Measurements from ENCODE around the gene MCTP1. TPM values are rescaled to one million over a fixed set of nuclear protein-coding genes. Genes with fewer than 3 reads are reported as not detected.

MCTP1 gene
- total and polyA plus RNA-seq, 2 donors from 2014 or later: 1.4 to 19.3 TPM

- Histone ChIP-seq H3K4me1 (ENCODE audit: control insufficient read depth in 2 of 3, insufficient read depth in 2 of 3, low read depth in 1 of 3, low read length in 3 of 3) (no peaks in the 10 kb centered on the region), H3K27me3 (ENCODE audit: control insufficient read depth, insufficient read depth, low read length) (no peaks in the 10 kb centered on the region), H3K27ac (ENCODE audit: low read depth in 2 of 2, low read length in 2 of 2) (no peak overlapping the region), H3K4me3 (ENCODE audit: low read length in 3 of 3) (no peak overlapping the region), H3K9me3 (ENCODE audit: control insufficient read depth in 2 of 3, insufficient read depth in 1 of 3, low read length in 3 of 3) (no peaks in the 10 kb centered on the region), H3K36me3 (ENCODE audit: control insufficient read depth in 2 of 3, insufficient read depth in 3 of 3, low read length in 3 of 3) (peaks cover 0 to 2% (median 0%) of the 10 kb centered on the region in 3 donors), H3K9ac (ENCODE audit: low read length in 3 of 3) (no peak overlapping the region)
- TF ChIP-seq CTCF (IDR thresholded peaks at IDR 0.05; ENCODE audit: borderline replicate concordance, extremely low read depth, insufficient read depth): no peak
- FAIRE-seq (no peak), DNase-seq (no peak)
- intact Hi-C loops (cut with DNase I): no loop called here
Measured at GRCh38 chr5:94709277-94709676, 575.6 kb downstream of the MCTP1 start.

GRCh38 chr5:94707359-94707758 lies 577.5 kb downstream of the MCTP1 start:
- Histone ChIP-seq H3K27ac (ENCODE audit: low read depth in 2 of 2, low read length in 2 of 2) (no peak overlapping the region), H3K36me3 (ENCODE audit: control insufficient read depth in 2 of 3, insufficient read depth in 3 of 3, low read length in 3 of 3) (peaks cover 0 to 2% (median 0%) of the 10 kb centered on the region in 3 donors), H3K9me3 (ENCODE audit: control insufficient read depth in 2 of 3, insufficient read depth in 1 of 3, low read length in 3 of 3) (no peaks in the 10 kb centered on the region), H3K9ac (ENCODE audit: low read length in 3 of 3) (no peak overlapping the region), H3K4me1 (ENCODE audit: control insufficient read depth in 2 of 3, insufficient read depth in 2 of 3, low read depth in 1 of 3, low read length in 3 of 3) (no peaks in the 10 kb centered on the region), H3K27me3 (ENCODE audit: control insufficient read depth, insufficient read depth, low read length) (no peaks in the 10 kb centered on the region), H3K4me3 (ENCODE audit: low read length in 3 of 3) (no peak overlapping the region)
- TF ChIP-seq CTCF (IDR thresholded peaks at IDR 0.05; ENCODE audit: borderline replicate concordance, extremely low read depth, insufficient read depth): no peak
- intact Hi-C loops (cut with DNase I): no loop called here
- DNase-seq (peak in 3 of 5 donors; percentile 44 to 83 (median 79)), FAIRE-seq (no peak)

- Histone ChIP-seq H3K4me1 (ENCODE audit: control insufficient read depth in 2 of 3, insufficient read depth in 2 of 3, low read depth in 1 of 3, low read length in 3 of 3) (no peaks in the 10 kb centered on the region), H3K36me3 (ENCODE audit: control insufficient read depth in 2 of 3, insufficient read depth in 3 of 3, low read length in 3 of 3) (no peaks in the 10 kb centered on the region), H3K27ac (ENCODE audit: low read depth in 2 of 2, low read length in 2 of 2) (no peak overlapping the region), H3K4me3 (ENCODE audit: low read length in 3 of 3) (no peak overlapping the region), H3K9ac (ENCODE audit: low read length in 3 of 3) (no peak overlapping the region), H3K9me3 (ENCODE audit: control insufficient read depth in 2 of 3, insufficient read depth in 1 of 3, low read length in 3 of 3) (no peaks in the 10 kb centered on the region), H3K27me3 (ENCODE audit: control insufficient read depth, insufficient read depth, low read length) (no peaks in the 10 kb centered on the region)
- FAIRE-seq: no peak
- intact Hi-C loops (cut with DNase I): no loop called here
- no peak for TF ChIP-seq CTCF (IDR thresholded peaks at IDR 0.05; ENCODE audit: borderline replicate concordance, extremely low read depth, insufficient read depth)
- DNase-seq: no peak
Measured at GRCh38 chr5:94705427-94705826, 579.5 kb downstream of the MCTP1 start.

GRCh38 chr5:94702729-94703128 lies 582.2 kb downstream of the MCTP1 start:
- no peak for TF ChIP-seq CTCF (IDR thresholded peaks at IDR 0.05; ENCODE audit: borderline replicate concordance, extremely low read depth, insufficient read depth)
- no peaks in the 10 kb centered on the region for H3K4me1 ChIP-seq (ENCODE audit: control insufficient read depth in 2 of 3, insufficient read depth in 2 of 3, low read depth in 1 of 3, low read length in 3 of 3)
- intact Hi-C loops (cut with DNase I): no loop called here
- no peaks in the 10 kb centered on the region for H3K27me3 ChIP-seq (ENCODE audit: control insufficient read depth, insufficient read depth, low read length)
- no peaks in the 10 kb centered on the region for H3K36me3 ChIP-seq (ENCODE audit: control insufficient read depth in 2 of 3, insufficient read depth in 3 of 3, low read length in 3 of 3)
- no peak overlapping the region for H3K9ac ChIP-seq (ENCODE audit: low read length in 3 of 3)
- no peak overlapping the region for H3K4me3 ChIP-seq (ENCODE audit: low read length in 3 of 3)
- FAIRE-seq: no peak
- H3K27ac ChIP-seq (ENCODE audit: low read depth in 2 of 2, low read length in 2 of 2): no peak overlapping the region
- H3K9me3 ChIP-seq (ENCODE audit: control insufficient read depth in 2 of 3, insufficient read depth in 1 of 3, low read length in 3 of 3): no peaks in the 10 kb centered on the region
- DNase-seq: no peak

Data from kidney (tissue), 14 donors.